Testis (tissue), 3 donors: Measurements from ENCODE around the gene ZPR1. TPM values are rescaled to one million over a fixed set of nuclear protein-coding genes. Genes with fewer than 3 reads are reported as not detected.

ENCODE experiments used
- DNase-seq: peaks from one replicate; pipeline ENCODE4 v3.0.0-alpha.2; 2019
- H3K27ac ChIP-seq, 2 donors: fragments of 200-600 bp; sonication (generic); one replicate each; pipeline ENCODE4 v1.5.1; 2019
- H3K27me3 ChIP-seq: fragments of 200-600 bp; sonication (generic); one replicate; pipeline ENCODE4 v1.5.1; 2019
- H3K36me3 ChIP-seq: fragments of 200-600 bp; sonication (generic); one replicate; pipeline ENCODE4 v1.5.1; 2017; ENCODE audit warnings: low read depth; ENCODE audit errors: missing control alignments
- H3K4me1 ChIP-seq: fragments of 200-600 bp; sonication (generic); one replicate; pipeline ENCODE4 v1.5.1; 2019
- H3K4me3 ChIP-seq, 2 donors: fragments of 200-600 bp; sonication (generic); one replicate each; pipeline ENCODE4 v1.5.1; 2017 to 2019
- H3K9me3 ChIP-seq: fragments of 200-600 bp; sonication (generic); one replicate; pipeline ENCODE4 v1.5.1; 2017
- POLR2A ChIP-seq: fragments of 450-650 bp; IDR thresholded peaks from one replicate; pipeline ENCODE4 v1.6.1; 2017; ENCODE audit warnings: antibody characterized with exemption, mild to moderate bottlenecking, moderate library complexity
- WGBS, 2 donors: methylation state at CpG; one replicate each; pipeline ENCODE4 v1.1.5; 2018; 5-methylcytosine and 5-hydroxymethylcytosine counted together
- intact Hi-C: fragments of 100-400 bp; cut with DNase I; formaldehyde crosslinking; loops from one replicate; pipeline ENCODE4 v1.15.1; 2023; ENCODE audit warnings: low total_unique reads
- polyA plus RNA-seq: library from polyadenylated mRNA; stranded (reverse); fragments of 350-450 nt; fragmentation: Illumina TruSeq; extraction: RNeasy Lipid Tissue Mini Kit (QIAGEN cat#74804); gene quantifications from one replicate; pipeline ENCODE4 v1.2.3, GENCODE V29; 2014; ENCODE audit warnings: low read depth, low replicate concordance; ENCODE audit not compliant: insufficient read depth
- total RNA-seq, 2 donors: library from RNA; depleted of rRNA; stranded (reverse); fragments of >200 nt; gene quantifications; one replicate each; pipeline ENCODE4 v1.2.3, GENCODE V29; 2016
- TF ChIP-seq, protein P1 (sequence below), 3 experiments: fragments of 450-650 bp in 2 of 3; fragments of 200-600 bp in 1 of 3; sonication (generic) in 1 of 3; IDR thresholded peaks; one replicate each; pipeline ENCODE4 v1.5.1; 2016 to 2019; ENCODE audit warnings: antibody characterized with exemption in 3 of 3, mild to moderate bottlenecking in 2 of 3, moderate library complexity in 1 of 3

ZPR1 gene
- total and polyA plus RNA-seq, 3 donors from 2014 or later = 44.4 to 138 (median 68.0) TPM

DNA sequence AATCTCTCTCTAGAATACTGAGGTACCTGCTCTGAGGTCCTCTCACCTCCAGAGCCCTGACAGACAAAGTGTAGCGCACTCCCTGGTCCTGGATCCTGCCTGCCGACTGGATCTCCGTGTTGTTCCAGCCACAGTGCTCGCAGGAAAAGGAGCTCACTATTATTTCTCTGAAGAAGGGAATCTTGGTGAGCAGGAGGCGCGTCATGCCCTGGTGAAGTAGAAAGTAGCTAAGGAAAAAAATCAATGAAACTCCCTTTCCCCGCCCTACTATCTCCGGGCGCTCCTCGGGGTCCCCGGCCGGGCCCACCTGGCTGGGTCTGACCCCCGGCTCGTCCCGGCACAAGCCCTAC lies 412 bp downstream of the ZPR1 start:
- peaks cover 11% of the 10 kb centered on the region for H3K4me1 ChIP-seq
- peak; percentile 20 for DNase-seq
- 0% methylated on average over 15 of the region's 15 CpGs for WGBS, 2 donors
- peak overlapping the region; percentile 98 to 99 for H3K4me3 ChIP-seq
- TF ChIP-seq POLR2A = no peak
- TF ChIP-seq, protein P1, sequence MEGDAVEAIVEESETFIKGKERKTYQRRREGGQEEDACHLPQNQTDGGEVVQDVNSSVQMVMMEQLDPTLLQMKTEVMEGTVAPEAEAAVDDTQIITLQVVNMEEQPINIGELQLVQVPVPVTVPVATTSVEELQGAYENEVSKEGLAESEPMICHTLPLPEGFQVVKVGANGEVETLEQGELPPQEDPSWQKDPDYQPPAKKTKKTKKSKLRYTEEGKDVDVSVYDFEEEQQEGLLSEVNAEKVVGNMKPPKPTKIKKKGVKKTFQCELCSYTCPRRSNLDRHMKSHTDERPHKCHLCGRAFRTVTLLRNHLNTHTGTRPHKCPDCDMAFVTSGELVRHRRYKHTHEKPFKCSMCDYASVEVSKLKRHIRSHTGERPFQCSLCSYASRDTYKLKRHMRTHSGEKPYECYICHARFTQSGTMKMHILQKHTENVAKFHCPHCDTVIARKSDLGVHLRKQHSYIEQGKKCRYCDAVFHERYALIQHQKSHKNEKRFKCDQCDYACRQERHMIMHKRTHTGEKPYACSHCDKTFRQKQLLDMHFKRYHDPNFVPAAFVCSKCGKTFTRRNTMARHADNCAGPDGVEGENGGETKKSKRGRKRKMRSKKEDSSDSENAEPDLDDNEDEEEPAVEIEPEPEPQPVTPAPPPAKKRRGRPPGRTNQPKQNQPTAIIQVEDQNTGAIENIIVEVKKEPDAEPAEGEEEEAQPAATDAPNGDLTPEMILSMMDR (IDR thresholded peaks at IDR 0.05) = no peak
- peak overlapping the region; percentile 61 to 84 for H3K27ac ChIP-seq
- no peaks in the 10 kb centered on the region for H3K27me3 ChIP-seq
- intact Hi-C loops = no loop called here
- no peaks in the 10 kb centered on the region for H3K36me3 ChIP-seq
- no peaks in the 10 kb centered on the region for H3K9me3 ChIP-seq

DNA sequence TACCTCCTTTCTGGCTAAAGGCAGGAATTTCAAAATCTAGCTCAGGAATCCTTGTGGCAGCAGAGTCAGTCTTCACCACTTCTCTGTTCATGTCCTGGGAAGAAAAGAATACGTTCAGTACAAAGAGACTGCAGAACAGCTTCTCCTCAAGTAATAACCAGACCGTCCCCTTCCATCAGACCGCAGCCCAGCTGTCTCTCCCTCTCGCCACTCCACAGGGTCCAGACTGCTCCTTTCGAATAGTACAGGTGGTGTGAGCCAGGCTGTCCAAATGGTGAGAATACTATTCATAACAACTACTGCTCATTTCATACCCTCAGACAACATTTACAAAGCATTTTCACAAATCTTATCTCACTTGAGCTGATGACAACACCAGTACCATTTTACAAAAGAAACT lies 857 bp downstream of the ZPR1 start:
- Histone ChIP-seq H3K27ac (no peak overlapping the region), H3K9me3 (no peaks in the 10 kb centered on the region), H3K27me3 (no peaks in the 10 kb centered on the region), H3K4me1 (peaks cover 11% of the 10 kb centered on the region), H3K36me3 (no peaks in the 10 kb centered on the region), H3K4me3 (peak overlapping the region; percentile 98 to 99)
- TF ChIP-seq POLR2A = no peak
- TF ChIP-seq, protein P1 (IDR thresholded peaks at IDR 0.05) = no peak
- 48 to 58% methylated on average over 5 of the region's 5 CpGs for WGBS, 2 donors
- DNase-seq = no peak
- intact Hi-C loops = no loop called here

DNA sequence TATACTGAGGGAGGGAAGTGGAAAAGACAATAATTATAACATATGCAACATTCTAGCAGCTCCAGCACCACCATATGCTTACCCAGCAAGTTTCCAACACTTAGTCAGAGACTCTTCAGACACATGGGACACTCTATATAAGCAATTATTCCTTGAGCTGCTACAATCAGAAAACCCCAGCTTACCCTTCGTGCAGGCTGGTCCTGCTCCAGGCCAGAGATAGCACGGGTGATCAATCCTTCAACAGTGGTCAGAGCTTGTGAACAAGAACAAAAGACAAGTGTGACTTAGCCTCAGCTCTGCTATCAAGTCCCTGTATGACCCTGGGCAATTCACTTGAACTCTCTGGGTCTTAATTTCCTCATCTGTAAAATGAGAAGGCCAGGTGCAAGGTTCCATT lies 1.5 kb downstream of the ZPR1 start:
- Histone ChIP-seq H3K4me1 (peaks cover 8% of the 10 kb centered on the region), H3K36me3 (no peaks in the 10 kb centered on the region), H3K9me3 (no peaks in the 10 kb centered on the region), H3K27me3 (no peaks in the 10 kb centered on the region), H3K27ac (no peak overlapping the region), H3K4me3 (no peak overlapping the region)
- no peak for TF ChIP-seq POLR2A
- TF ChIP-seq, protein P1 (IDR thresholded peaks at IDR 0.05) = no peak
- DNase-seq = no peak
- intact Hi-C loops = no loop called here
- 77 to 86% methylated on average over 2 of the region's 2 CpGs for WGBS, 2 donors

DNA sequence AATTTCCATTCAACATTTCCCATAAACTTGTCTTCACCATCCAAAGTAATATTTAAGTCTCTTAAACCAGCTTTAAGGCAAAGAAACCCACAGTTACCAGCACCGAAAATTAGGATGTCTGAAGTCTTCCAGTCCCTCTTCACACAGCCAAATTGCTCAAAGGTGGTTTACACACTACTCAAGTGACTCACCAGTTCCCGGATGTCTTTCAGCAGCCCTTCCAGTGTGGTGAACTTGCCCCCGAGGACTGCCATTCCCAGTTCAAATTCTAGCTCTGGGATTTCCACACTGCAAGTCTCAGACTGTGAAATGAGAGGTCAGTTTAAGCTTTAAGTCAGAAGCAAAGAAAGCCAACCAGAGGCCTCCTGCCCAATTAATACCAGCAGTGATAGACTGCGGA lies 5.1 kb downstream of the ZPR1 start:
- Histone ChIP-seq H3K4me1 (no peaks in the 10 kb centered on the region), H3K27ac (no peak overlapping the region), H3K27me3 (no peaks in the 10 kb centered on the region), H3K36me3 (no peaks in the 10 kb centered on the region), H3K9me3 (no peaks in the 10 kb centered on the region), H3K4me3 (no peak overlapping the region)
- intact Hi-C loops = no loop called here
- TF ChIP-seq, protein P1 (IDR thresholded peaks at IDR 0.05) = no peak
- TF ChIP-seq POLR2A = no peak
- no peak for DNase-seq
- 89 to 97% methylated on average over 4 of the region's 4 CpGs for WGBS, 2 donors

DNA sequence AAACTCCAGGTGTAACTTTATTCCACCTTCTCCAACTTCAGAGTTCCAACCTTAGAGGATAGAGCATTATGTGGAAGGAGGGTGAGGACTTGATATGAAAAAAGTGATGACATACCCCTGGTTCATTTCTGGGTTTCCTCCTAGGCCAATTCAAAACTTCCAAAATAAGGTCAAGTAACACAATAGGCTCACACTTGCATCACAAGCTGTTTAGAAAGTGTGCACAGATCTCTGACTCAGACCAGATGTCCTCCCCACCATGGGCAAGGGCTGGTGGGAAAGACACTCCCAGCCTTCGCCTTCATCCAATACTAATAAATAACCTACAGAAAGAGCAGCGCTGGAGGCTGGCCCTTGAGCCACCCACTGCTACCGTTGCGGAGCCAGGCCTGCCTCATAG lies 9.3 kb downstream of the ZPR1 start:
- no peaks in the 10 kb centered on the region for H3K9me3 ChIP-seq
- intact Hi-C loops = no loop called here
- no peaks in the 10 kb centered on the region for H3K4me1 ChIP-seq
- H3K4me3 ChIP-seq = no peak overlapping the region
- no peak overlapping the region for H3K27ac ChIP-seq
- no peak for DNase-seq
- no peaks in the 10 kb centered on the region for H3K36me3 ChIP-seq
- 88 to 93% methylated on average over 4 of the region's 4 CpGs for WGBS, 2 donors
- H3K27me3 ChIP-seq = no peaks in the 10 kb centered on the region
- TF ChIP-seq POLR2A = no peak
- TF ChIP-seq, protein P1 (IDR thresholded peaks at IDR 0.05) = no peak
